NT2/D1 (cell line): ENCODE measurements around the gene CYP8B1.

Experiments
- DNase-seq: peaks from one replicate; pipeline ENCODE4 v3.0.0-alpha.2; 2011; ENCODE audit warnings: low read depth, low spot score
- H3K27me3 ChIP-seq: 2 replicates; pipeline ENCODE4 v1.6.0; 2011; ENCODE audit warnings: mild to moderate bottlenecking; ENCODE audit not compliant: insufficient read length, insufficient read depth
- H3K36me3 ChIP-seq: 2 replicates; pipeline ENCODE4 v1.6.1; 2011; ENCODE audit warnings: mild to moderate bottlenecking, low read length, mixed read lengths; ENCODE audit not compliant: insufficient read depth, insufficient read length
- H3K4me1 ChIP-seq: 2 replicates; pipeline ENCODE4 v1.5.1; 2011; ENCODE audit not compliant: insufficient read depth, insufficient read length
- H3K4me3 ChIP-seq: 2 replicates; pipeline ENCODE4 v1.5.1; 2011; ENCODE audit warnings: low read depth; ENCODE audit not compliant: insufficient read length
- H3K9ac ChIP-seq: 2 replicates; pipeline ENCODE4 v1.6.0; 2011; ENCODE audit warnings: low read depth; ENCODE audit not compliant: insufficient read length
- H3K9me3 ChIP-seq: 2 replicates; pipeline ENCODE4 v1.5.1; 2011; ENCODE audit warnings: mild to moderate bottlenecking, low read length; ENCODE audit not compliant: insufficient read depth
- SUZ12 ChIP-seq: IDR thresholded peaks from 2 replicates; pipeline ENCODE4 v1.6.1; 2011; ENCODE audit not compliant: insufficient read length, insufficient read depth; ENCODE audit errors: extremely low read depth
- YY1 ChIP-seq: IDR thresholded peaks from 2 replicates; pipeline ENCODE4 v1.6.1; 2011; ENCODE audit not compliant: insufficient read length, insufficient read depth
- ZNF274 ChIP-seq: IDR thresholded peaks from 2 replicates; pipeline ENCODE4 v1.6.1; 2011; ENCODE audit warnings: mild to moderate bottlenecking, low read depth, low read length

CYP8B1 gene

DNA sequence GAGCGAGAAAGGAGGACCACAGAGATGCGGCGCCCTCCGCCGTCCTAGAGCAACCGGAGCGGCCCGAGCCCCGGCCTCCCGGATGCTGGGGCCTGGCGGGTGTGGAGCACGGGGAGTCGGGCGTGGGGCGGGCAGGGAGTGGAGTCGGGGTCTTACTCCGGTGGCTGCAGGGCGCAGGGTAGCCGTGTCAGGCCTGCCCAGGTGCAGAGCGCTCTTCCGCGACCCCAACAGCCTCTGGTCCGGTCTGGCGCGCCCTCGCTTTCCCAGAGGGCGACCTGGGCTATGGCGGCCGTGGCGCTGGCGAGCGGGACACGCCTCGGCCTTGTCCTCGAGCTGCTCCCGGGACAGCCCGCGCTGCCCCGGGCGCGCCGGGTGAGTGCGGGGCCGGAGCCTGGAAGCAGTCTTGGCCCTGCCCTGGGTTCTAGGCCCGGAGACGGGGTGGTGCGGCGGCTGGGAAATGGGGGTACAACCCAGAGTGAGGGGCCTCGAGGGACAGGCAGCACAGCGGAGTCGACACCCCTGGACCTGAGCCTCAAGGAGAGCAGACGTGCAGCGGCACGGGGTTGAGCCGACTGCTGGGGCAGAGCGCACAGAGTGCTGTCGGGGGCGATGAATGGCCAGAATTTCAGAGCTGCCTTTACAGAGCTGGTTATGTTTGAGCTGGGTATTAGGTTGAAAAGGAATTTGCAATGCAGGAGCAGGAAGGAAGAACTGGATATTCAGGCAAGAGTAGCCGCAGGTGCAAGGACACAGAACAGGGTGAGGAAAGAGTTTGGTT is 30.6 kb upstream of the CYP8B1 start, which contains the start of gene ZNF662:
ZNF662 (plus strand) TSS at position 73 of the 778 bp plus-strand sequence. CDS start 1,973 bp downstream, outside the sequence.
- DNase-seq: no peak
- Histone ChIP-seq H3K4me1 (no peaks in the 10 kb centered on the region), H3K9ac (no peak within 1 kb of the TSS), H3K36me3 (no peaks in the 10 kb centered on the region), H3K4me3 (no peak within 1 kb of the TSS), H3K9me3 (peaks cover 15% of the 10 kb centered on the region; the same call in 1 of the 2 replicates), H3K27me3 (no peaks in the 10 kb centered on the region)
- TF ChIP-seq SUZ12: no peak
- no peak for TF ChIP-seq ZNF274
- TF ChIP-seq YY1: no peak

DNA sequence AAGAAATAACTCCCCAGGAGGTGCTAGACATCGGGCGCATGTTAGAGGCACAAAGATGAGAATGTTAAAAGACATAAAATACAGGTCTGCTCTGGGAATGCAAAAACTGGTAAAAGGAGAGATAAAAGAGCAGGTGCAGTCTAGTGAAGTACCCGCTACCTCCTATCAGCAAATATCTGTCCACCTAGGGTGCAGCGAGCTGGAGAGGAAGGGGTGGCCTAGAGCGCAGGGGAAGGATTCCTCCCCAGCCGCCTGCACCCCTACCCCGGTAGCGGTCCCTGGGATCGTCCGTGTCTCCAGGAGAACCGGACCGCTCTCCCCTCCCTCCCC is 30.0 kb upstream of the CYP8B1 start:
- Histone ChIP-seq H3K9ac (no peak overlapping the region), H3K9me3 (peaks cover 10% of the 10 kb centered on the region; the same call in 1 of the 2 replicates), H3K4me1 (no peaks in the 10 kb centered on the region), H3K4me3 (no peak overlapping the region), H3K27me3 (no peaks in the 10 kb centered on the region), H3K36me3 (no peaks in the 10 kb centered on the region)
- no peak for DNase-seq
- TF ChIP-seq SUZ12: no peak
- TF ChIP-seq ZNF274: no peak
- TF ChIP-seq YY1: no peak

DNA sequence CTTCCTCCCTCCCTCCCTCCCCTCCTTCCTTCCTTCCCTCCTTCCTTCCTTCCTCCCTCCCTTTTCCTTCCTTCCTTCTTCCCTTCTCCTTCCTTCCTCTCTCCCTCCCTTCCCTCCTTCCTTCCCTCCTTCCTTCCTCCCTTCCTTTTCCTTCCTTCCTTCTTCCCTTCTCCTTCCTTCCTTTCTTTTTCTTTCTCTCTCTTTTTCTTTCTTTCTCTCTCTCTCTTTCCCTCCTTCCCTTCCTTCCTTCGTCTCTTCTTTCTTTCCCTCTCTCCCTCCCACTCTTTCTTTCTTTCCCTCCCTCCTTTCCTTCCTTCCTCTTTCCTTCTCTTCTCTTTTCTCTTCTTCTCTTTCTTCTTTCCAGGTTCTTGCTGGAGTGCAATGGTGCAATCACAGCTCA is 28.4 kb upstream of the CYP8B1 start:
- no peaks in the 10 kb centered on the region for H3K36me3 ChIP-seq
- TF ChIP-seq ZNF274: no peak
- TF ChIP-seq YY1: no peak
- TF ChIP-seq SUZ12: no peak
- DNase-seq: no peak
- H3K9ac ChIP-seq: no peak overlapping the region
- no peak overlapping the region for H3K4me3 ChIP-seq
- no peaks in the 10 kb centered on the region for H3K27me3 ChIP-seq
- no peaks in the 10 kb centered on the region; the same call in 1 of the 2 replicates for H3K9me3 ChIP-seq
- no peaks in the 10 kb centered on the region for H3K4me1 ChIP-seq

DNA sequence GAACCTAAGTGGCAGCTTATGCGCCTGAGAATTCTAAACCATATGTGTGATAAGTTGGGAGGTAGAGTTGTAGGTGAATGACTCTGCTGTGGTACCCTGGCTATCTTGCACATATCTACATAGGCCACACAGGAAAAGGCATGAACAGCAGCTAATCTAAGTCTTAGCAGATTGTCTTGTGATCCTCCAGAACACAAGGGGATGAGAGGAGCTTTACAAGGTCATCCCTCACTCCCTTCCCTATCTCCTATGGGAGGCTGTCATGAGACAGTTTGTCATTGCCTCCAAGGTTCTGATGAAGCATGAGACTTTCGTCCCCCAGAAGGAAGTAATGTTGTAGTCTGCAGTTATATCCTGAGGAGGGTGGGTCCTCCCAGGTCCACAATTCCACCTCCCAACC is 26.6 kb upstream of the CYP8B1 start:
- no peak overlapping the region for H3K4me3 ChIP-seq
- H3K36me3 ChIP-seq: no peaks in the 10 kb centered on the region
- peaks cover 3% of the 10 kb centered on the region for H3K9me3 ChIP-seq
- no peak for DNase-seq
- no peak overlapping the region for H3K9ac ChIP-seq
- H3K4me1 ChIP-seq: no peaks in the 10 kb centered on the region
- TF ChIP-seq SUZ12 (no peak), YY1 (no peak), ZNF274 (no peak)
- no peaks in the 10 kb centered on the region for H3K27me3 ChIP-seq

DNA sequence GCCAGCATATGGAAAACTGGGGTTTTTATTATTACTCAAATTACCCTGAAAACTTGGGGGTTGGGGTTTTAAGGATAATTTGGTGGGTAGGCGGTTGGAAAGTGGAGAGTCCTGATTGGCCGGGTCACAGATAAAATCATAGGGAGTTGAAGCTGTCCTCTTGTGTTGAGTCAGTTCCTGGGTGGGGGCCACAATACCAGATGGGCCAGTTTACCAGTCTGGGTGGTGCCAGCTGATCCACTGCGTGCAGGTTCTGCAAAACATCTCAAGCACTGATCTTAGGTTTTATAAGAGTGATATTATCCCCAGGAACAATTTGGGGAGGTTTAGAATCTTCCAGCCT is 25.4 kb upstream of the CYP8B1 start:
- Histone ChIP-seq H3K27me3 (no peaks in the 10 kb centered on the region), H3K4me3 (no peak overlapping the region), H3K4me1 (no peaks in the 10 kb centered on the region), H3K36me3 (no peaks in the 10 kb centered on the region), H3K9ac (no peak overlapping the region), H3K9me3 (peaks cover 3% of the 10 kb centered on the region)
- no peak for DNase-seq
- TF ChIP-seq ZNF274: no peak
- no peak for TF ChIP-seq SUZ12
- no peak for TF ChIP-seq YY1

DNA sequence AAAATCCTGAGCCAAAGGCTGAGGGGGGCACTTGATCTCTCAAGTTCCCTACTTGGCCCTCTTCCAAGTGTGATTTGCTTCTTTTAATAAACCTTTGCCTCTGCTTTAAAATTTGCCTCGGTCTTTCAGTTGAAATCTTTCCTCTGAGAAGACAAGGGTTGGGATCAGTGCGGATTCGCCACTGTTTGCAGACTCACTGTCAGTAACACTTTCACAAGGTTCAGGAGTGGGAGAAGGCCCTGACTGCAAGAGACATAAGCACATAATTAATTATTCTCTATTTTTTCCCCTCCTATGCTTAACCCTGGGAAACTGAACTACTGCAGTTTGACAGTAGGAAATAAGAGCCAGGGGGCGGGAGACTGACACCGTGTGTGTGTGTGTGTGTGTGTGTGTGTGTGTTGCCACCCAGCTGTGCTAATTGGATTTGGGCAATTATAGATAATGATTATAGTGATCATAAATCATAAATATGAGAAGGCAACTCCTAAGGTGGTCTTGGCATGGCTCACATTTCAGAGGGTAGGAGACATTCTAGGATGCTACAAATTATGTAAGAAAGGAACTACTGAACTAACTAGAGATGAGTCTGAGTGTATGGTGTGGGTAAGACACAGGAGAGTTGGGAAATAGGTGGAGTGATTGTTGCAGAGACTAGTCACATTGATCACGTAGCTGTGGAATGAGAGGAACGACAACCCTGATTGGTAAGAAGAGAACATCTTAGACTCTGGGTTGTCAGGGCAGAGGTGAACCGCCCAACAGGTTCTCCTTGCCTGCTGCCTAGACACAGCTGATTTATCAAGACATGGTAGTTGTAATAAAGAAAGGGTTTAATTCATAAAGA is 24.8 kb upstream of the CYP8B1 start:
- DNase-seq: no peak
- H3K4me1 ChIP-seq: no peaks in the 10 kb centered on the region
- no peak overlapping the region for H3K4me3 ChIP-seq
- no peaks in the 10 kb centered on the region for H3K36me3 ChIP-seq
- H3K9ac ChIP-seq: no peak overlapping the region
- no peaks in the 10 kb centered on the region for H3K27me3 ChIP-seq
- TF ChIP-seq ZNF274 (no peak), YY1 (no peak), SUZ12 (no peak)
- peaks cover 3% of the 10 kb centered on the region; the same call in 1 of the 2 replicates for H3K9me3 ChIP-seq
